PFSK-1 (cell line): Measurements from ENCODE around the gene ZEB1.

ENCODE experiments used
- FOXP2 ChIP-seq: optimal IDR thresholded peaks from 2 replicates; pipeline ENCODE3; 2011; ENCODE audit warnings: borderline replicate concordance, control low read depth, inconsistent platforms; ENCODE audit not compliant: insufficient read depth; ENCODE audit errors: extremely low read length, extremely low read depth
- POLR2AphosphoS5 ChIP-seq: IDR thresholded peaks from 2 replicates; pipeline ENCODE4 v1.6.1; 2012; ENCODE audit warnings: low read depth, mild to moderate bottlenecking, control low read depth, low read length, moderate library complexity
- REST ChIP-seq, 2 experiments: IDR thresholded peaks; 2 replicates each; pipeline versions ENCODE4 v1.6.1 to v1.8.0; 2011 to 2012; ENCODE audit warnings: low read depth in 2 of 2, low read length in 2 of 2, control low read depth in 1 of 2, inconsistent platforms in 1 of 2, mild to moderate bottlenecking in 1 of 2, moderate library complexity in 1 of 2; ENCODE audit not compliant: insufficient read depth in 1 of 2
- SIN3A ChIP-seq: IDR thresholded peaks from 2 replicates; pipeline ENCODE4 v1.6.1; 2012; ENCODE audit warnings: mild to moderate bottlenecking, low read length, moderate library complexity, borderline replicate concordance; ENCODE audit not compliant: insufficient read depth
- TAF1 ChIP-seq: IDR thresholded peaks from 2 replicates; pipeline ENCODE4 v1.6.1; 2012; ENCODE audit warnings: low read length, control low read depth, borderline replicate concordance; ENCODE audit not compliant: insufficient read depth

- TF ChIP-seq REST (IDR thresholded peaks at IDR 0.05; ENCODE audit: insufficient read depth in 1 of 2, low read depth in 2 of 2, low read length in 2 of 2), result no peak
- TF ChIP-seq POLR2AphosphoS5, result no peak
- TF ChIP-seq FOXP2, result no peak
- TF ChIP-seq TAF1, result no peak
- TF ChIP-seq SIN3A, result no peak
Observed at GRCh38 chr10:31381171-31381570, 62.2 kb downstream of the ZEB1 start.
